ENCODE results near the gene CDH4.

CDH4 gene

GRCh38 chr20:61726979-61727378, 474.9 kb downstream of the CDH4 start:
- TF ChIP-seq CTCF (IDR thresholded peaks at IDR 0.05; ENCODE audit: extremely low read depth, missing control alignments), result no peak
- DNase-seq (ENCODE audit: low spot score), result no peak

- DNase-seq (ENCODE audit: low spot score), result no peak
- no peak for TF ChIP-seq CTCF (IDR thresholded peaks at IDR 0.05; ENCODE audit: extremely low read depth, missing control alignments)
These were observed 475.7 kb downstream of the CDH4 start for GRCh38 chr20:61727761-61728160.

- DNase-seq (ENCODE audit: low spot score), result no peak
- TF ChIP-seq CTCF (IDR thresholded peaks at IDR 0.05; ENCODE audit: extremely low read depth, missing control alignments), result no peak
These were observed 476.3 kb downstream of the CDH4 start for GRCh38 chr20:61728326-61728725.

GRCh38 chr20:61728786-61729770, 477.0 kb downstream of the CDH4 start:
- DNase-seq (ENCODE audit: low spot score), result no peak
- TF ChIP-seq CTCF (IDR thresholded peaks at IDR 0.05; ENCODE audit: extremely low read depth, missing control alignments), result no peak

GRCh38 chr20:61730631-61731362, 478.7 kb downstream of the CDH4 start:
- TF ChIP-seq CTCF (IDR thresholded peaks at IDR 0.05; ENCODE audit: extremely low read depth, missing control alignments), result no peak
- DNase-seq (ENCODE audit: low spot score), result no peak

- no peak for TF ChIP-seq CTCF (IDR thresholded peaks at IDR 0.05; ENCODE audit: extremely low read depth, missing control alignments)
- no peak for DNase-seq (ENCODE audit: low spot score)
These were observed 479.5 kb downstream of the CDH4 start for GRCh38 chr20:61731363-61732181.

Measured in GM20000 (cell line).